Measurements from ENCODE around the gene BAIAP2. TPM values are rescaled to one million over a fixed set of nuclear protein-coding genes. Genes with fewer than 3 reads are reported as not detected.
"Not testable (repeated sequence)": the region's sequence is repeated elsewhere in the genome, so short reads cannot be mapped to it uniquely, and the experiment has no call there.

The BAIAP2 gene
- total and polyA plus RNA-seq, 8 donors = 4.7 to 16.4 (median 11.1) TPM

- WGBS, 2 donors = 74 to 88% methylated on average over 17 of the region's 17 CpGs
- H3K9me3 ChIP-seq = no peaks in the 10 kb centered on the region
- DNase-seq (no peak), FAIRE-seq (no peak), ATAC-seq (no peak)
- intact Hi-C loops (cut with DNase I) = no loop called here
- no peak for TF ChIP-seq CTCF (IDR thresholded peaks at IDR 0.05)
- no peaks in the 10 kb centered on the region for H3K4me1 ChIP-seq
- H3K4me3 ChIP-seq = no peak overlapping the region
- no peaks in the 10 kb centered on the region for H3K27me3 ChIP-seq
- H3K36me3 ChIP-seq = no peaks in the 10 kb centered on the region
- no peak overlapping the region for H3K27ac ChIP-seq
Observed at GRCh38 chr17:81075307-81075706, 40.4 kb downstream of the BAIAP2 start.

GRCh38 chr17:81076141-81076679 lies 41.3 kb downstream of the BAIAP2 start:
- no peak for FAIRE-seq
- no peak overlapping the region for H3K4me3 ChIP-seq
- intact Hi-C loops (cut with DNase I) = no loop called here
- no peaks in the 10 kb centered on the region for H3K27me3 ChIP-seq
- H3K9me3 ChIP-seq = no peaks in the 10 kb centered on the region
- DNase-seq = no peak
- 74 to 84% methylated on average over 14 of the region's 14 CpGs for WGBS, 2 donors
- no peak for ATAC-seq
- no peak overlapping the region for H3K27ac ChIP-seq
- no peaks in the 10 kb centered on the region for H3K36me3 ChIP-seq
- TF ChIP-seq CTCF (IDR thresholded peaks at IDR 0.05) = no peak
- no peaks in the 10 kb centered on the region for H3K4me1 ChIP-seq

GRCh38 chr17:81078026-81078913 lies 43.3 kb downstream of the BAIAP2 start:
- DNase-seq; ATAC-seq; H3K4me1 ChIP-seq; H3K27me3 ChIP-seq; H3K4me3 ChIP-seq; H3K36me3 ChIP-seq; H3K9me3 ChIP-seq; intact Hi-C loops (cut with DNase I); FAIRE-seq; H3K27ac ChIP-seq: not testable (repeated sequence)
- WGBS, 2 donors = 79 to 93% methylated on average over 42 to 45 of the region's 45 CpGs

GRCh38 chr17:81080019-81080418 lies 45.1 kb downstream of the BAIAP2 start:
- FAIRE-seq (no peak), DNase-seq (no peak), ATAC-seq (no peak)
- 70 to 72% methylated on average over 19 of the region's 19 CpGs for WGBS, 2 donors
- no peak for TF ChIP-seq CTCF (IDR thresholded peaks at IDR 0.05)
- no peaks in the 10 kb centered on the region for H3K36me3 ChIP-seq
- intact Hi-C loops (cut with DNase I) = no loop called here
- peaks cover 0 to 2% (median 0%) of the 10 kb centered on the region in 3 donors for H3K4me1 ChIP-seq
- no peak overlapping the region for H3K4me3 ChIP-seq
- no peak overlapping the region for H3K27ac ChIP-seq
- H3K27me3 ChIP-seq = no peaks in the 10 kb centered on the region
- no peaks in the 10 kb centered on the region for H3K9me3 ChIP-seq

- Histone ChIP-seq H3K27me3 (no peaks in the 10 kb centered on the region), H3K27ac (no peak overlapping the region), H3K36me3 (no peaks in the 10 kb centered on the region), H3K9me3 (no peaks in the 10 kb centered on the region), H3K4me3 (no peak overlapping the region), H3K4me1 (peaks cover 0 to 4% (median 0%) of the 10 kb centered on the region in 3 donors)
- WGBS, 2 donors = 89 to 90% methylated on average over 31 to 33 of the region's 33 CpGs
- FAIRE-seq (no peak), ATAC-seq (no peak), DNase-seq (no peak)
- intact Hi-C loops (cut with DNase I) = no loop called here
- TF ChIP-seq CTCF (IDR thresholded peaks at IDR 0.05) = no peak
Observed at GRCh38 chr17:81081222-81082176, 46.5 kb downstream of the BAIAP2 start.
